HFF-Myc (cell line): ENCODE measurements around the gene CDADC1.

ENCODE experiments used
- DNase-seq: peaks from one replicate; pipeline ENCODE4 v3.0.0-alpha.2; 2011; ENCODE audit warnings: low read depth; ENCODE audit errors: extremely low read depth
- H3K4me3 ChIP-seq: replicated peaks from 2 replicates; pipeline ENCODE4 v1.5.1; 2011; ENCODE audit warnings: low read depth, mild to moderate bottlenecking, control low read depth, low read length
- CTCF ChIP-seq: IDR thresholded peaks from 2 replicates; pipeline ENCODE4 v1.5.1; 2012; ENCODE audit warnings: mild to moderate bottlenecking, low read depth, low read length, control low read depth; ENCODE audit errors: missing control alignments

Gene CDADC1

GRCh38 chr13:49213997-49214916, 33.5 kb upstream of the CDADC1 start:
- TF ChIP-seq CTCF = no peak
- no peak for DNase-seq
- no peak overlapping the region for H3K4me3 ChIP-seq

- TF ChIP-seq CTCF = no peak
- no peak for DNase-seq
- no peak overlapping the region for H3K4me3 ChIP-seq
Observed at GRCh38 chr13:49214917-49215376, 32.8 kb upstream of the CDADC1 start.

- DNase-seq = no peak
- H3K4me3 ChIP-seq = no peak overlapping the region
- TF ChIP-seq CTCF = no peak
Observed at GRCh38 chr13:49216334-49216733, 31.4 kb upstream of the CDADC1 start.

- H3K4me3 ChIP-seq = no peak overlapping the region
- DNase-seq = no peak
- no peak for TF ChIP-seq CTCF
Observed at GRCh38 chr13:49217962-49218492, 29.7 kb upstream of the CDADC1 start.

- no peak overlapping the region for H3K4me3 ChIP-seq
- DNase-seq = no peak
- no peak for TF ChIP-seq CTCF
Observed at GRCh38 chr13:49218493-49219051, 29.2 kb upstream of the CDADC1 start.

GRCh38 chr13:49219647-49220035, 28.1 kb upstream of the CDADC1 start:
- no peak overlapping the region for H3K4me3 ChIP-seq
- TF ChIP-seq CTCF = no peak
- no peak for DNase-seq
